IMR-90 (cell line): ENCODE measurements around the gene MILR1. TPM values are rescaled to one million over a fixed set of nuclear protein-coding genes. Genes with fewer than 3 reads are reported as not detected.

Experiments
- microRNA-seq, 2 experiments: library from miRNA; stranded (forward) in 1 of 2; unstranded in 1 of 2; fragments of 10-50 nt in 1 of 2; fragments of <30 nt in 1 of 2; gene quantifications in 1 of 2; microRNA quantifications in 1 of 2; one replicate each; pipeline versions ENCODE3 to v1.1.0; 2013 to 2020; ENCODE audit not compliant: insufficient read depth in 1 of 2, insufficient read length in 1 of 2, unreplicated experiment in 1 of 2
- polyA plus RNA-seq, 3 experiments: library from polyadenylated mRNA; depleted of rRNA; stranded (reverse); fragments of >200 nt; gene quantifications; 2 replicates each; pipeline ENCODE4 v1.2.3, GENCODE V29; 2012; ENCODE audit warnings: low replicate concordance in 1 of 3
- small RNA-seq, 5 experiments: library from RNA; depleted of rRNA; stranded (forward); fragments of <200 nt; gene quantifications; one replicate each; pipeline ENCODE3, GENCODE V24; 2012
- total RNA-seq: library from RNA; depleted of rRNA; stranded (reverse); fragments of >200 nt; gene quantifications from 2 replicates; pipeline ENCODE4 v1.2.3, GENCODE V29; 2012; rRNA removed

The MILR1 gene
- total and polyA plus RNA-seq, 2 of the 4 experiments (the other 2 are of a cell fraction): 0.36 to 0.44 TPM

Small RNA genes within 50 kb of the gene (microRNA-seq; reads per million reads assigned to microRNA genes)
- not detected for gene ATP5MFP4 (ENCODE audit: insufficient read depth, insufficient read length)
- gene MIR1273E (ENCODE audit: insufficient read depth in 1 of 2, insufficient read length in 1 of 2, unreplicated experiment in 1 of 2): 0 reads per million in 2 experiments
- 4.0 reads per million, percentile 6 among the genes with 10 or more reads in this experiment for gene MIR3064 (ENCODE audit: unreplicated experiment)
- not detected for gene MIR5047 (ENCODE audit: unreplicated experiment)

Small RNA genes within 50 kb of the gene (small RNA-seq; reads per million reads assigned to genes)
- gene ATP5MFP4 (0 reads per million in 5 experiments), gene MIR1273E (0 reads per million in 5 experiments)

Other genes starting within 250 kb of the MILR1 start
- 21.9 and 24.4 TPM in 2 replicates for gene TEX2, start 185.9 kb upstream of the MILR1 start, total RNA-seq
- 17.1 and 18.2 TPM in 2 replicates for gene TEX2, start 185.9 kb upstream of the MILR1 start, polyA plus RNA-seq (2012; rRNA removed)
- not detected in 2 replicates for gene PECAM1, start 58.3 kb upstream of the MILR1 start, total RNA-seq
- gene PECAM1, start 58.3 kb upstream of the MILR1 start, polyA plus RNA-seq (2012; rRNA removed): not detected in 2 replicates
- 7.0 and 9.2 TPM in 2 replicates for gene POLG2, start 47.9 kb downstream of the MILR1 start, total RNA-seq
- 6.6 and 7.7 TPM in 2 replicates for gene POLG2, start 47.9 kb downstream of the MILR1 start, polyA plus RNA-seq (2012; rRNA removed)
- 253 and 330 TPM in 2 replicates for gene DDX5, start 57.2 kb downstream of the MILR1 start, total RNA-seq
- 781 and 848 TPM in 2 replicates for gene DDX5, start 57.2 kb downstream of the MILR1 start, polyA plus RNA-seq (2012; rRNA removed)
- 6.1 and 13.3 TPM in 2 replicates for gene CEP95, start 57.9 kb downstream of the MILR1 start, total RNA-seq
- gene CEP95, start 57.9 kb downstream of the MILR1 start, polyA plus RNA-seq (2012; rRNA removed): 12.4 and 13.6 TPM in 2 replicates
- gene SMURF2, start 213.2 kb downstream of the MILR1 start, total RNA-seq: 736 and 774 TPM in 2 replicates
- 119 and 131 TPM in 2 replicates for gene SMURF2, start 213.2 kb downstream of the MILR1 start, polyA plus RNA-seq (2012; rRNA removed)